Epithelial cell of esophagus (primary cell): ENCODE data around the gene HEBP1.

ENCODE experiments used
- DNase-seq: peaks from one replicate; pipeline ENCODE4 v3.0.0; 2010; ENCODE audit warnings: low read depth
- H3K4me3 ChIP-seq: 2 replicates; pipeline ENCODE4 v1.5.1; 2011; ENCODE audit warnings: mild to moderate bottlenecking, low read length, control low read depth
- CTCF ChIP-seq: IDR thresholded peaks from 2 replicates; pipeline ENCODE4 v1.5.1; 2011; ENCODE audit warnings: low read depth, mild to moderate bottlenecking, low read length, control low read depth, inconsistent platforms; ENCODE audit not compliant: insufficient read depth; ENCODE audit errors: missing control alignments

The HEBP1 gene

GRCh38 chr12:13004986-13005385, 4.9 kb upstream of the HEBP1 start:
- no peak for TF ChIP-seq CTCF
- no peak overlapping the region for H3K4me3 ChIP-seq

GRCh38 chr12:13004361-13004760, 4.3 kb upstream of the HEBP1 start:
- no peak overlapping the region for H3K4me3 ChIP-seq
- DNase-seq: no peak
- no peak for TF ChIP-seq CTCF

More at GRCh38 chr12:13004986-13005385, 4.9 kb upstream of the HEBP1 start:
- no peak for DNase-seq

GRCh38 chr12:13002301-13003097, 2.4 kb upstream of the HEBP1 start:
- TF ChIP-seq CTCF: no peak
- DNase-seq: no peak
- H3K4me3 ChIP-seq: no peak overlapping the region

GRCh38 chr12:13001775-13002040, 1.6 kb upstream of the HEBP1 start:
- TF ChIP-seq CTCF: no peak
- DNase-seq: no peak
- H3K4me3 ChIP-seq: peak overlapping the region; percentile 63

GRCh38 chr12:13000925-13001774, 1.1 kb upstream of the HEBP1 start:
- peak; percentile 59 for DNase-seq
- TF ChIP-seq CTCF: peak; percentile 23
- H3K4me3 ChIP-seq: peak overlapping the region; percentile 63

- DNase-seq: no peak
- H3K4me3 ChIP-seq: peak overlapping the region; percentile 63
- TF ChIP-seq CTCF: no peak
Observed at GRCh38 chr12:13000616-13000924, 505 bp upstream of the HEBP1 start.
